Measurements from ENCODE around the gene BRSK2. TPM values are rescaled to one million over a fixed set of nuclear protein-coding genes. Genes with fewer than 3 reads are reported as not detected.

Gene BRSK2
- total RNA-seq, 1 donor from 2014 or later: 1.7 TPM

DNA sequence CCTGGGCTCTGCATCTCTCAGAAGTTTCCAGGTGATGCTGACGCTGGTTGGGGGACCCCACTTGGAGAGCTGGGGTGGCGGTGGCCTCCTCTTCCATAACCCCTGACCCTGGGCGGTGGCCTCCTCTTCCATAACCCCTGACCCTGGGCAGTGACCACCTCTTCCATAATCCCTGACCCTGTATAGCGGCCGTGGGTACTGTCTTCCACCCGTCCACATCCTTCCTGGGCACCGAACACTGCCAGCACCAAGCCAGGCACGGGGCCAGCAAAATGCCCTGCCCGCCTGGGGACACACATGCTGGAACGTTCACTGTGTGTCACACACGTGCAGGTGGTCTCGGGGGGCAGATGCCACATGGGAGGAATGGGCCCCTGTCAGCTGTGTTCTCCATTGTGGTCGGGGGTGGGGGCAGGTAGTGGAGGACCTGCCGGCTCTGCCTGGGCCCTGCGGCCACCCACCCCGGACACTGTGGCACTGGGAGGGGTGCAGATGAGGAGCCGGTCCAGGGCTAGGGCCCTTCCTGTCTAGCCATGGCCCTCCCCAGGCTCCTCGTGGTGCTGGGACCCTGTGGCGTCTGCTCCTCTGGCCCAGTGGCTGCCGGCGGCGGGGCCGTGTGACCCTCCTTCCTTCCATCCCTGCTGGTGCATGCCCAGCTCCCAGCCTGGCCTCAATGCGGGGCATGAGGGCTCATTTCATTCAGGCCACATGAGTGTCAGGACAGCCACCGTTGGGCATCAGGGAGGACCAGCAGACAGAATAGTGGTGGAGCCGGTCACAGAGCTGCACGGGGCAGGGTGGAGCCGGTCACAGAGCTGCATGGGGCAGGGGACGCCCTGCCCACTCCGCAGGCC, 10.8 kb downstream of the BRSK2 start:
- no peaks in the 10 kb centered on the region for H3K4me1 Mint-ChIP-seq (ENCODE audit: unreplicated experiment)
- no peak overlapping the region for H3K27ac Mint-ChIP-seq (ENCODE audit: unreplicated experiment)
- no peaks in the 10 kb centered on the region for H3K9me3 Mint-ChIP-seq (ENCODE audit: unreplicated experiment)
- no peak for DNase-seq (ENCODE audit: extremely low spot score, unreplicated experiment)
- no peaks in the 10 kb centered on the region for H3K27me3 Mint-ChIP-seq (ENCODE audit: unreplicated experiment)
- H3K36me3 Mint-ChIP-seq (ENCODE audit: unreplicated experiment): no peaks in the 10 kb centered on the region
- no peak overlapping the region for H3K4me3 Mint-ChIP-seq (ENCODE audit: unreplicated experiment)
- TF ChIP-seq, protein P1, sequence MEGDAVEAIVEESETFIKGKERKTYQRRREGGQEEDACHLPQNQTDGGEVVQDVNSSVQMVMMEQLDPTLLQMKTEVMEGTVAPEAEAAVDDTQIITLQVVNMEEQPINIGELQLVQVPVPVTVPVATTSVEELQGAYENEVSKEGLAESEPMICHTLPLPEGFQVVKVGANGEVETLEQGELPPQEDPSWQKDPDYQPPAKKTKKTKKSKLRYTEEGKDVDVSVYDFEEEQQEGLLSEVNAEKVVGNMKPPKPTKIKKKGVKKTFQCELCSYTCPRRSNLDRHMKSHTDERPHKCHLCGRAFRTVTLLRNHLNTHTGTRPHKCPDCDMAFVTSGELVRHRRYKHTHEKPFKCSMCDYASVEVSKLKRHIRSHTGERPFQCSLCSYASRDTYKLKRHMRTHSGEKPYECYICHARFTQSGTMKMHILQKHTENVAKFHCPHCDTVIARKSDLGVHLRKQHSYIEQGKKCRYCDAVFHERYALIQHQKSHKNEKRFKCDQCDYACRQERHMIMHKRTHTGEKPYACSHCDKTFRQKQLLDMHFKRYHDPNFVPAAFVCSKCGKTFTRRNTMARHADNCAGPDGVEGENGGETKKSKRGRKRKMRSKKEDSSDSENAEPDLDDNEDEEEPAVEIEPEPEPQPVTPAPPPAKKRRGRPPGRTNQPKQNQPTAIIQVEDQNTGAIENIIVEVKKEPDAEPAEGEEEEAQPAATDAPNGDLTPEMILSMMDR (IDR thresholded peaks at IDR 0.05): no peak

DNA sequence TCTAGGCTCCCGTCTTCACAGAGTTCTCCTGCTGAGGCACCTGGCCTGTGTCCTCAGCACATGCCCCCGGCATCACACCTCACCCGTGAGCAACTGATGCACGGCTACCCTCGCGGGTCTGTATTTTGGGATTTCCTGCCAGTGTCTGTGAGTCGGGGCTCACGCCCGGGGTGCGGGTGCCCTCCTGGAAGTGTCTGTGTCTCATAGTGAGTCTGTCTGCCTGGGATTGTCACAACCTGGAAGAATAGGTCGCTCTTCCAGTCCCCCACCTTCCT, 11.4 kb downstream of the BRSK2 start:
- Mint-ChIP-seq H3K9me3 (ENCODE audit: unreplicated experiment) (no peaks in the 10 kb centered on the region), H3K27me3 (ENCODE audit: unreplicated experiment) (no peaks in the 10 kb centered on the region), H3K4me1 (ENCODE audit: unreplicated experiment) (no peaks in the 10 kb centered on the region), H3K27ac (ENCODE audit: unreplicated experiment) (no peak overlapping the region), H3K36me3 (ENCODE audit: unreplicated experiment) (no peaks in the 10 kb centered on the region), H3K4me3 (ENCODE audit: unreplicated experiment) (no peak overlapping the region)
- DNase-seq (ENCODE audit: extremely low spot score, unreplicated experiment): no peak
- TF ChIP-seq, protein P1 (IDR thresholded peaks at IDR 0.05): no peak

DNA sequence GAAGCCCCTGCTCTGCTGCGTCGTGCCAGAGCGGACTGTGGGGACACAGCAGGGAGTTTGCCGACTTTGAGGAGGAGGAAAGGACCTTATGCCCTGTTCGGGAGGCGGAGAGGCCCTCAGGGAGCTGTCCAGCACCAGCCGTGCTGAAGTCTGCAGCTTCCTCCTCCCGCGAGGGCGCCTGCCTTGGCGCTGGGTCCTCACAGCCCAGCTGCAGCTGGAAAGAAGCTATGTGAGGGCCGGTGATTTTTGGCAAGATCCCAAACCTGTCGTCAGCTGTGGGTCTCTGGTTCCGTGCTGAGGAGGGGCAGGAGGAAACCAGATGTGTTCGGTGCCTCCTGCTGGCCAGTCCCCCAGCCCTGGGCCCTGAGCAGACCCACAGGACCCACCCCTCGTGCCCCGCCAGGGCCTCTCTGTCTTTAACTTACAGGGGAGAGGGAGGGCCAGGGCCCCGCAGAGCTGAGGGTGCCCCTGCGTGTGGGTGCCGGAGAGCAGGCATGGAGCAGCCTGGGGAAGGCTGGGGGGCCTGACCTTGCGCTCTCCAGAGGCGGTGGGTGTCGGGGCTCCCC, 12.0 kb downstream of the BRSK2 start:
- H3K36me3 Mint-ChIP-seq (ENCODE audit: unreplicated experiment): no peaks in the 10 kb centered on the region
- no peaks in the 10 kb centered on the region for H3K9me3 Mint-ChIP-seq (ENCODE audit: unreplicated experiment)
- H3K4me3 Mint-ChIP-seq (ENCODE audit: unreplicated experiment): no peak overlapping the region
- TF ChIP-seq, protein P1 (IDR thresholded peaks at IDR 0.05): no peak
- H3K4me1 Mint-ChIP-seq (ENCODE audit: unreplicated experiment): no peaks in the 10 kb centered on the region
- no peak overlapping the region for H3K27ac Mint-ChIP-seq (ENCODE audit: unreplicated experiment)
- H3K27me3 Mint-ChIP-seq (ENCODE audit: unreplicated experiment): no peaks in the 10 kb centered on the region
- DNase-seq (ENCODE audit: extremely low spot score, unreplicated experiment): peak; percentile 93

DNA sequence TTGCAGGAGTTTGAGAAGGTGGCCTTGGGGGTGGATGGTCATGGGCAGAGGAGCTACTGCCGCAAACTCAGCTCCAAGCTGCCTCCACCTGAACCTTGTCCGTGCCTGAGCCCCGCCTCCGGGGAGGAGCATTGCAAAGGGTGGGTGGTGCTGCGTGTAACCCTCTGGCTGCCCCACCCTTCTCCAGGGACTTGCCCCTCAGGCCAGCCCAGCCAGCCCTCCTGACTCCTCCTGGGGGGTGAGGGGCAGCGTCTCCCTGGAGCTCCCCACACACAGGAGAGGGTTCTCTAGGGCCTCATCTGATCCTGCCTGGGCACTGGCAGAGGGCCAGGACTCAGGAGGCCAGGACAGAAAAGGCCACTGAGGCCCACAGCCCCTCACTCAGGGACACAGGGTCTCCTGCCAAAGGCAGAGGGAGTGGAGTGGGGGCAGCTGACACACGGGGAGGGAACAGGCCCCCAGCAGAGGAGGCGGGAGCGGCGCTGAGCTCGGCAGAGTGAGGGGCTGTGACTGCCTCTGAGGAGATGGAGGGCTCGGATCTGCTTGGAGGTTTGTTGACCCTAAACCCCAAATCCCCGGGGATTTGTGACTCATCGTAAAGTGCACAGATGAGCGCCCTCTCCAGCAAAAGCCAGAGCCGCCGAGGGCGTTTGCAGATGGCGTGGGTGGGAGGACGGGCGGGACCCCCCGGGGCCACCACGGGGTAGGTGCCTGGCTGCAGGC, 12.8 kb downstream of the BRSK2 start:
- H3K4me1 Mint-ChIP-seq (ENCODE audit: unreplicated experiment): no peaks in the 10 kb centered on the region
- H3K9me3 Mint-ChIP-seq (ENCODE audit: unreplicated experiment): no peaks in the 10 kb centered on the region
- H3K36me3 Mint-ChIP-seq (ENCODE audit: unreplicated experiment): no peaks in the 10 kb centered on the region
- no peak for DNase-seq (ENCODE audit: extremely low spot score, unreplicated experiment)
- H3K27me3 Mint-ChIP-seq (ENCODE audit: unreplicated experiment): no peaks in the 10 kb centered on the region
- H3K4me3 Mint-ChIP-seq (ENCODE audit: unreplicated experiment): no peak overlapping the region
- no peak overlapping the region for H3K27ac Mint-ChIP-seq (ENCODE audit: unreplicated experiment)
- TF ChIP-seq, protein P1 (IDR thresholded peaks at IDR 0.05): no peak

DNA sequence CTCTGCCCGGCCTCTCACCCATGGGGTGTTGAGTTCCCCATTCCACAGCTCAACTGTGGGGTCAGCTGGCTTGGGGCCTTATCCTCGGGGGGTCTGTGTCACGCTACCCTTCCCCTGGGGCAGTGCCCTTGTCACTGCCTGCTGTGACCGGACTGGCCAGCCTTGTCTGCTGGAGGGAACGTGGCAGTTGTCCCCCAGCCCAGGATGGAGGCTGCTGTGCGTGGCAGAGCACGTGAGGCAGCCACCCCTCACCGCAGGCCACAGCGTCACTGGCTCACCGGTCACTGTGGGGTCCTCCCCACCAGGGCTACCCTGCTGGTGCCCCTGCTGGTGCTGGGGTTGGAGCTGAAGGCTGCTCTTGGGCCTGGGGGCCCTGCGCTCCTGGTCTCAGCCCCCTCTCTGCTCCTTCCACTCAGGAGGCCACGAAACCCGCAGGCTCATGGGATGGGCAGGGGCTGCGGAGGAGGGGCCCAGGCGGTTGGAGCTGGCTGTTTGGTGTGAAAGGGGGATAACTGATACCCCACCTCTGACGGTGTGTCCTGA, 13.4 kb downstream of the BRSK2 start:
- Mint-ChIP-seq H3K4me3 (ENCODE audit: unreplicated experiment) (no peak overlapping the region), H3K36me3 (ENCODE audit: unreplicated experiment) (no peaks in the 10 kb centered on the region), H3K9me3 (ENCODE audit: unreplicated experiment) (no peaks in the 10 kb centered on the region), H3K27ac (ENCODE audit: unreplicated experiment) (no peak overlapping the region), H3K27me3 (ENCODE audit: unreplicated experiment) (no peaks in the 10 kb centered on the region), H3K4me1 (ENCODE audit: unreplicated experiment) (no peaks in the 10 kb centered on the region)
- DNase-seq (ENCODE audit: extremely low spot score, unreplicated experiment): no peak
- TF ChIP-seq, protein P1 (IDR thresholded peaks at IDR 0.05): no peak

Measured in osteocyte (in vitro differentiated cells).